ENCODE measurements around the gene CR2. TPM values are rescaled to one million over a fixed set of nuclear protein-coding genes. Genes with fewer than 3 reads are reported as not detected.

Gene CR2
- total RNA-seq, 1 donor from 2014 or later = not detected

DNA sequence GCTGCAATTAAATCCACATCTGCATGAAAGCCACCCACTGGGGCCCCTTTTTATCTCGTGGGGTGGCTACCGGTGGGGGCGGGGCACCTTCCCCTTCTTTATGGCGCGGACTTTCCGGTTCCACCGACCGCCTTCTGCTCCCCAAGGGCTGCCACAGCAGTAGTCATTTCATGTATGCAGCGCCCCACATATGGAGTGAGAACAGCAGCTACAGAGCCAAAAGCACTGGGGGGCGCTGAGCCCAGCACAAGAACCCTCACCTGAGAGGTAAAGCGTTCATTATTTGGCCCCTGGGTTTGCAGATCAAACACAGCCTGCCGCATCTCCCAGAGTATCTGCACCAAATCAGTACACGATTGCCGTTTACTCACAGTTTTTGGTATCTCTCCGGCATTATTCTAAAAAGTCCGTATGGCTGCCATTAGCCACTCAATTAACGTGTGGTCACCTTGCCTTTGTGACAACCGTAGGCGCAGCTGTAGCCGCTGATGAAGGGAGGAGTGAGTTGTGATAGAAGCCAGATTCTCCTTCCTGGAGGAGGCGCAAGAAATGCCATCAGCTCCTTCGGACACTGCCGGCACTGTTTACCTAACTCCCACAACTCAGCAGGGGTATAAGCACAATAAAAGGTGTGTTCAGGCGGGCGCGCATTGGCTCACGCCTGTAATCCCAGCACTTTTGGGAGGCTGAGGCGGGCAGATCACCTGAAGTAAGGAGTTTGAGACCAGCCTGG, 30.4 kb upstream of the CR2 start:
- intact Hi-C loops (cut with DNase I) = no loop called here
- Histone ChIP-seq H3K9me3 (peaks cover 0 to 9% of the 10 kb centered on the region in 2 donors), H3K27me3 (no peaks in the 10 kb centered on the region), H3K4me1 (no peaks in the 10 kb centered on the region), H3K4me3 (no peak overlapping the region), H3K27ac (no peak overlapping the region), H3K36me3 (no peaks in the 10 kb centered on the region)
- TF ChIP-seq CTCF (IDR thresholded peaks at IDR 0.05) = no peak
- DNase-seq (ENCODE audit: low spot score in 2 of 2) = no peak

- peaks cover 0 to 9% of the 10 kb centered on the region in 2 donors for H3K9me3 ChIP-seq
- DNase-seq (ENCODE audit: low spot score in 2 of 2) = no peak
- intact Hi-C loops (cut with DNase I) = no loop called here
- TF ChIP-seq CTCF (IDR thresholded peaks at IDR 0.05) = no peak
- no peaks in the 10 kb centered on the region for H3K36me3 ChIP-seq
- no peak overlapping the region for H3K27ac ChIP-seq
- no peaks in the 10 kb centered on the region for H3K27me3 ChIP-seq
- H3K4me1 ChIP-seq = no peaks in the 10 kb centered on the region
- H3K4me3 ChIP-seq = no peak overlapping the region
These were observed 29.5 kb upstream of the CR2 start for GRCh38 chr1:207424570-207425131.

DNA sequence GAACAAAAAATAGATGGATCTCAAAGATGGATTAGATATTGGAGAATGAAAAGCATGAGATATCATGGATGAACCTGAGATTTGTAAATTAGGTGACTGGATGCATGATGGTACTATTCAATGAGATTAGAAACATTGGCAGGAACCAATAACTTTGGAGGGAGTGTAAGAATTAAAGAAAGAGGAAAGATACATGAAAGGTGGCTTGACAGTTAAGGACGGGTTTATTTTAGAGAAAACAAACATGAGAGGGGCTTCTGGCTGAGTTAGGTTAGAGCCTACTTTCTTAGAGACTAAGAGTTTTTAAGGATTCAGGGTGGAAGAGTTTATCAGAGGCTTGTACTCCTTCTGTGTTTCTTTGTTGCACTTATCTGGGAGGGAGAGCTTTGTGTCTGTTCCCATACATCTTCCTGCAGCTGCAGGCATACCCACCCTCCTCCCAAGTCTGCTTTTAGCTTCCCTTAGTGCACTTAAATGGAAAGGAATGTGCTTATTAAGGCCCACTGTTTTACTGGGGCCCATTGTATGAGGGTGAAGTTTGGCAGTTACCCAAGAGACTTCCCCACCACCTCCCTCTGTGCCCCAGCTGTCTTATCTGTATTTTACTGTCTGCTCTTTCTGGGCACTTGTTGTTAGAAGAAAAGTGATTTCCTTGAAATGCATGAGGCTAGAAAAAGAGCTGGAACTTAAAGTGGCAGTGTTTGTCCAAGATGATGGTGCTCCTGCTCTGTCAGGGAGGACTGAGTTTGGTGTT, 26.1 kb upstream of the CR2 start:
- DNase-seq (ENCODE audit: low spot score in 2 of 2) = no peak

DNA sequence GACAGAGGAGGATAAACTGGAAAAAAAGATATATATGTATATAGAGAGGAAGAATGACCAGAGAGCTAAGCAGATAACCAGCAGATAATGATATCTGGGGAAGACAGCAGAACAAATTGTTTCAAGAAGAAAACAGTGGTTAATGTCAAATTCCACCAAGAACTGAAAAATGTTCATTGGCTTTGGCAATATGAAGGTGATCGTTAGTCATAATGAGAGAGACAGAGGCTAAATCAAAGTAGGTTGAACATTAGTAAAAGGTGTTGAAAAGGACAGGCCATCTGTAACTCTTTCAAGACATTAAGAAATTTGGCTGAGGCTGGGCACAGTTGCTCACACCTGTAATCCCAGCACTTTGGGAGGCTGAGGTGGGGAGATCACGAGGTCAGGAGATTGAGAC, 25.3 kb upstream of the CR2 start:
- Histone ChIP-seq H3K4me1 (no peaks in the 10 kb centered on the region), H3K36me3 (no peaks in the 10 kb centered on the region), H3K4me3 (no peak overlapping the region), H3K27me3 (no peaks in the 10 kb centered on the region), H3K27ac (no peak overlapping the region), H3K9me3 (no peaks in the 10 kb centered on the region)
- DNase-seq (ENCODE audit: low spot score in 2 of 2) = no peak
- intact Hi-C loops (cut with DNase I) = no loop called here
- TF ChIP-seq CTCF (IDR thresholded peaks at IDR 0.05) = no peak

More for the DNA sequence above, 26.1 kb upstream of the CR2 start:
- no peak for TF ChIP-seq CTCF (IDR thresholded peaks at IDR 0.05)
- no peak overlapping the region for H3K4me3 ChIP-seq
- H3K27me3 ChIP-seq = no peaks in the 10 kb centered on the region
- no peaks in the 10 kb centered on the region for H3K9me3 ChIP-seq
- H3K27ac ChIP-seq = no peak overlapping the region
- no peaks in the 10 kb centered on the region for H3K4me1 ChIP-seq
- H3K36me3 ChIP-seq = no peaks in the 10 kb centered on the region
- intact Hi-C loops (cut with DNase I) = no loop called here

- no peaks in the 10 kb centered on the region for H3K9me3 ChIP-seq
- TF ChIP-seq CTCF (IDR thresholded peaks at IDR 0.05) = no peak
- H3K36me3 ChIP-seq = no peaks in the 10 kb centered on the region
- no peaks in the 10 kb centered on the region for H3K4me1 ChIP-seq
- no peaks in the 10 kb centered on the region for H3K27me3 ChIP-seq
- no peak for DNase-seq (ENCODE audit: low spot score in 2 of 2)
- intact Hi-C loops (cut with DNase I) = no loop called here
- H3K4me3 ChIP-seq = no peak overlapping the region
- no peak overlapping the region for H3K27ac ChIP-seq
These were observed 24.2 kb upstream of the CR2 start for GRCh38 chr1:207429963-207430362.

All from ascending aorta (tissue), 2 donors.